Transverse colon (tissue), 4 donors: ENCODE measurements around the gene PHF1. TPM values are rescaled to one million over a fixed set of nuclear protein-coding genes. Genes with fewer than 3 reads are reported as not detected.

Experiments
- DNase-seq: peaks from one replicate; pipeline ENCODE4 v3.0.0-alpha.2; 2019
- H3K27ac ChIP-seq, 4 donors: fragments of 200-600 bp; sonication (generic); 2 replicates each; pipeline ENCODE4 v1.5.1; 2016 to 2018; ENCODE audit warnings: inconsistent platforms in 4 of 4
- H3K27me3 ChIP-seq: fragments of 200-600 bp; sonication (generic); 2 replicates; pipeline ENCODE4 v1.5.1; 2017; ENCODE audit warnings: inconsistent platforms
- H3K36me3 ChIP-seq, 4 donors: fragments of 200-600 bp; sonication (generic); 2 replicates each; pipeline ENCODE4 v1.5.1; 2017 to 2019; ENCODE audit warnings: inconsistent platforms in 4 of 4
- H3K4me1 ChIP-seq, 4 donors: fragments of 200-600 bp; sonication (generic); 2 replicates each; pipeline ENCODE4 v1.5.1; 2017 to 2020; ENCODE audit warnings: inconsistent platforms in 4 of 4
- H3K4me3 ChIP-seq, 4 donors: fragments of 200-600 bp; sonication (generic); 1 replicate in 1 of 4; 2 replicates in 3 of 4; pipeline versions ENCODE4 v1.5.1 to v1.6.1; 2017 to 2019; ENCODE audit warnings: inconsistent platforms in 4 of 4
- H3K9me3 ChIP-seq, 2 donors: fragments of 200-600 bp; sonication (generic); 2 replicates each; pipeline ENCODE4 v1.5.1; 2017 to 2019; ENCODE audit warnings: inconsistent platforms in 2 of 2
- CTCF ChIP-seq, 5 experiments: fragments of 200-600 bp in 3 of 5; fragments of 450-650 bp in 2 of 5; sonication (generic) in 3 of 5; IDR thresholded peaks; 1 replicate in 2 of 5; 2 replicates in 3 of 5; pipeline ENCODE4 v1.5.1; 2016 to 2017; ENCODE audit warnings: antibody characterized with exemption in 5 of 5, inconsistent platforms in 3 of 5, mild to moderate bottlenecking in 2 of 5, moderate library complexity in 1 of 5
- EP300 ChIP-seq: sonication (generic); formaldehyde crosslinking; IDR thresholded peaks from one replicate; pipeline ENCODE4 v1.6.1; 2017; ENCODE audit warnings: antibody characterized with exemption, low read depth
- POLR2A ChIP-seq: fragments of 450-650 bp; IDR thresholded peaks from one replicate; pipeline ENCODE4 v1.6.1; 2016; ENCODE audit warnings: antibody characterized with exemption, mild to moderate bottlenecking, moderate library complexity
- POLR2AphosphoS5 ChIP-seq, 3 donors: sonication (generic); formaldehyde crosslinking; IDR thresholded peaks; one replicate each; pipeline ENCODE4 v1.6.1; 2016; ENCODE audit warnings: antibody characterized with exemption in 3 of 3
- WGBS, 2 donors: methylation state at CpG; one replicate each; pipeline ENCODE4 v1.1.5; 2018; ENCODE audit warnings: low coverage in 1 of 2; 5-methylcytosine and 5-hydroxymethylcytosine counted together
- in situ Hi-C, 4 donors: fragments of 200-750 bp; cut with MboI; loops; one replicate each; pipeline versions ENCODE4 v1.15.0 to v1.15.1; 2017; ENCODE audit warnings: low sequenced_read_pairs in 3 of 4, low pct_ligation_motif_present in 1 of 4, low pct_unique_long_range_greater_than_20kb in 1 of 4
- intact Hi-C: fragments of 100-400 bp; cut with DNase I; formaldehyde crosslinking; loops from one replicate; pipeline ENCODE4 v1.15.1; 2023; ENCODE audit warnings: low total_unique reads
- total RNA-seq, 4 donors: library from RNA; depleted of rRNA; stranded (reverse); fragments of >200 nt; gene quantifications; one replicate each; pipeline ENCODE4 v1.1.0, GENCODE V29; 2016

The PHF1 gene
- total RNA-seq, 4 donors from 2014 or later = 47.8 to 110 (median 48.4) TPM

DNA sequence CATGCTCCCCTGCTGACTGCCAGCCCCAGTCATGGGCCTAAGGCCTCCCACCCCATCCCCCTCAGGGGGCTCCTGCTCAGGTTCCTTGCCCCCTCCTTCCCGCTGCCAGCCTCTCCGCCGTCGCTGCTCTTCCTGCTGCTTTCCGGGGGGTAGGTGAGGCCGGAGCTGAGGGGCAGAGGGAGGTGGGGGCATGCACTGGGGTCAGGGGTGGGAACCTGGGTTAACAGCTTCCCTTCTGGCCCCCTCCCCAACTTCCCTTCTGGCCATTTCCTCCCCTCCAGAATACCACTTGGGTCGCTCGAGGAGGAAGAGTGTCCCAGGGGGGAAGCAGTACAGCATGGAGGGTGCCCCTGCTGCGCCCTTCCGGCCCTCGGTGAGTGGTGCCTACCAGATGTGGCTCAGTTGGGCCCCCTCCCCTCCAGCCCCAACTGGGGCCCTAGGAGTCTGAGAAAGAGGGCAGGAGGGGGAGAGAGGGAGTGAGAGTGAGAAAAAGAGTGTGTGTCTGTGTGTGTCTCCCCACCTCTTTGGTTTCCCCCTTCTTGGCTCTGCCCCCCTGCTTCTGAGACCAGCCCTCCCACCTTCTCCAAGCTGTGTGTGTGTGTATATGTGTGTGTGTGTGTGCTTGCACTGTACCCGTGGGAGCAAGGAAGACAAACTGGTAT, 21.2 kb downstream of the PHF1 start:
- in situ Hi-C loops = no loop called here
- Histone ChIP-seq H3K9me3 (no peaks in the 10 kb centered on the region), H3K27me3 (no peaks in the 10 kb centered on the region), H3K4me3 (no peak overlapping the region), H3K4me1 (peaks cover 9 to 37% (median 28%) of the 10 kb centered on the region in 4 donors), H3K27ac (peak overlapping the region; percentile 21 to 90 (median 70)), H3K36me3 (peaks cover 0 to 14% (median 0%) of the 10 kb centered on the region in 4 donors)
- TF ChIP-seq POLR2AphosphoS5 (IDR thresholded peaks at IDR 0.05) (no peak), CTCF (IDR thresholded peaks at IDR 0.05) (no peak), EP300 (no peak), POLR2A (no peak)
- intact Hi-C loops = no loop called here
- WGBS, 2 donors = 61% methylated on average over 12 of the region's 12 CpGs; no CpG with 5 or more reads in 1 of the 2 donors
- DNase-seq = no peak

DNA sequence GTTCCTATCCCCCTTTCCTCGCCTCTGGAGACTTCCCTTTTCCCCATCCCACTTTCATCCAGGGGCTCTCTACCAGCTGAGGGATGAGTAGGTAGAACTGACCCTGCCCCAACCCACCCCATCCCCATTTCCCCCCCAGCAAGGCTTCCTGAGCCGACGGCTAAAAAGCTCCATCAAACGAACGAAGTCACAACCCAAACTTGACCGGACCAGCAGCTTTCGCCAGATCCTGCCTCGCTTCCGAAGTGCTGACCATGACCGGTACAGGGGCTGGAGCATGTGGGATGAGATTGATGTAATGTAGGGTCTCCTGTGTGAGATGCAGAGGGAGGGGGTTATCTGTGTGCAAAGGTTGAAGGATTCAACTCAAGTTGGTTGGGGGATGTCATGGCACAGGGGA, 21.7 kb downstream of the PHF1 start:
- H3K27ac ChIP-seq = peak overlapping the region; percentile 21 to 71 (median 60)
- H3K9me3 ChIP-seq = no peaks in the 10 kb centered on the region
- peaks cover 0 to 18% (median 0%) of the 10 kb centered on the region in 4 donors for H3K36me3 ChIP-seq
- TF ChIP-seq EP300 (no peak), CTCF (IDR thresholded peaks at IDR 0.05) (no peak), POLR2A (no peak), POLR2AphosphoS5 (IDR thresholded peaks at IDR 0.05) (no peak)
- 80% methylated on average over 10 of the region's 10 CpGs; no CpG with 5 or more reads in 1 of the 2 donors for WGBS, 2 donors
- no peaks in the 10 kb centered on the region for H3K27me3 ChIP-seq
- in situ Hi-C loops = no loop called here
- DNase-seq = no peak
- intact Hi-C loops = no loop called here
- H3K4me3 ChIP-seq = no peak overlapping the region
- peaks cover 4 to 32% (median 23%) of the 10 kb centered on the region in 4 donors for H3K4me1 ChIP-seq

- Histone ChIP-seq H3K27me3 (no peaks in the 10 kb centered on the region), H3K27ac (peak overlapping the region; percentile 21 to 71 (median 60)), H3K36me3 (peaks cover 0 to 23% (median 0%) of the 10 kb centered on the region in 4 donors), H3K9me3 (no peaks in the 10 kb centered on the region), H3K4me3 (no peak overlapping the region), H3K4me1 (peaks cover 4 to 32% (median 22%) of the 10 kb centered on the region in 4 donors)
- 100% methylated on average over 1 of the region's 1 CpG for WGBS, 2 donors
- in situ Hi-C loops (no loop called here), intact Hi-C loops (no loop called here)
- DNase-seq = no peak
- TF ChIP-seq EP300 (no peak), CTCF (IDR thresholded peaks at IDR 0.05) (no peak), POLR2A (no peak), POLR2AphosphoS5 (IDR thresholded peaks at IDR 0.05) (no peak)
Observed at GRCh38 chr6:33433001-33433543, 22.3 kb downstream of the PHF1 start.

DNA sequence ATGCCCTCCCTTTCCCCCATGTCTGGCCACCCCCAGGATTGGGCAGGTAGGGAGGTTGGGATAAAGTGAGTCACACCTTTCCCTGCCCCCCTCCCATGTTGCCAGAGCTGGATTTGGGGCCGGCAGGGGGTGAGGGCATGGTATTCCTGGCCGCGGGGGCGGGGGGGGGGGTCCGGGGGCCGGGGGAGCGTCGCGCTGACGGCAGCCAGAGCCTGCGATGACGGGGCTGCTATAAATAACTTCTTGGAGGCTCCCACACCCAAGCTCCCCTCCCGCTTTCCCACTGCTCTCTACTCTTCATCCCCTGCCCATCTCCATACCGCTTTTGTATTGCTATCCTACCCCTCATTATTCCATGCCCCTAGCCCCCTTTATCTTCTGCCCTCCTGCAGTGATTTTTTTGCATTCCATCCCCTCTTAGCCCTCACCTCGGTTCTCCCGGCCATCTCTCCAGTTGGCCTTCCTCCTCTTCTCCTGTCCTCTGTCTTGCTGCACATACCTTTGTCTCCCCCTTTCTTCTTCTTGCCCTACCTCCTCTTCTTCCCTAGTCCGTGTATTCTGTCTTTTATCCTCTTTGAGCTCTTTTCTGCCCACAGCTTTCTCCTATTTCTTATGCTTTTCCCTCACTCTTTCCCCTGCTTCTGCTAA, 22.9 kb downstream of the PHF1 start:
- H3K4me1 ChIP-seq = peaks cover 4 to 26% (median 17%) of the 10 kb centered on the region in 4 donors

More for the DNA sequence above, 22.9 kb downstream of the PHF1 start:
- intact Hi-C loops = no loop called here
- peak overlapping the region; percentile 29 to 71 (median 60) for H3K27ac ChIP-seq
- no peak for DNase-seq
- no peaks in the 10 kb centered on the region for H3K9me3 ChIP-seq
- H3K4me3 ChIP-seq = no peak overlapping the region
- no peaks in the 10 kb centered on the region for H3K27me3 ChIP-seq
- in situ Hi-C loops = no loop called here
- WGBS, 2 donors = 42 to 67% methylated on average over 6 to 16 of the region's 17 CpGs
- no peak for TF ChIP-seq EP300
- no peak for TF ChIP-seq POLR2A
- no peak for TF ChIP-seq POLR2AphosphoS5 (IDR thresholded peaks at IDR 0.05)
- no peak for TF ChIP-seq CTCF (IDR thresholded peaks at IDR 0.05)
- H3K36me3 ChIP-seq = peaks cover 0 to 28% (median 0%) of the 10 kb centered on the region in 4 donors
